Measurements from ENCODE around the gene FGGY. TPM values are rescaled to one million over a fixed set of nuclear protein-coding genes. Genes with fewer than 3 reads are reported as not detected.
"Not testable (repeated sequence)": the region's sequence is repeated elsewhere in the genome, so short reads cannot be mapped to it uniquely, and the experiment has no call there.

FGGY gene
- total RNA-seq, 1 donor from 2014 or later: 12.6 TPM

DNA sequence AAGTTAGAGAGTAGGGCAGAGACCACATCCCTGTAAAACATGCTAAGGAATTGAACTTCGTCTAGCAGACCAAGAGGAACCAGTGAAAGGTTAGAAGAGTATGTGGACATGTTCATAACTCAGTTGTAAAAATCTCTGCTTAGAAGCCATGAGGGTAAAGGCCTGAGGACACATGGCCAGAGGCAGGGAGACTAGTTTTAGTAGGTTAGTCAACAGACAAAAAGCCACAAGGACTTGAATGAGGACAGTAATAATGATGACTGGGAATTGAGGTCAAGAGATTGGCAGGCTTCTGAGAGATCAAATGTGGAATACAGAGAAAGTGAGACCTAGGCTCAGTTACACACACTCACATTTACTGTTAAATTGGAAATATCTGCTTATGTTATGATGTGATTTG lies 312.4 kb downstream of the FGGY start:
- DNase-seq (ENCODE audit: extremely low spot score, unreplicated experiment): no peak
- Mint-ChIP-seq H3K4me1 (ENCODE audit: unreplicated experiment) (peaks cover 12% of the 10 kb centered on the region), H3K27ac (no peak overlapping the region), H3K9me3 (peaks cover 23% of the 10 kb centered on the region), H3K27me3 (no peaks in the 10 kb centered on the region), H3K4me3 (no peak overlapping the region), H3K36me3 (peaks cover 32% of the 10 kb centered on the region)
- TF ChIP-seq, protein P1, sequence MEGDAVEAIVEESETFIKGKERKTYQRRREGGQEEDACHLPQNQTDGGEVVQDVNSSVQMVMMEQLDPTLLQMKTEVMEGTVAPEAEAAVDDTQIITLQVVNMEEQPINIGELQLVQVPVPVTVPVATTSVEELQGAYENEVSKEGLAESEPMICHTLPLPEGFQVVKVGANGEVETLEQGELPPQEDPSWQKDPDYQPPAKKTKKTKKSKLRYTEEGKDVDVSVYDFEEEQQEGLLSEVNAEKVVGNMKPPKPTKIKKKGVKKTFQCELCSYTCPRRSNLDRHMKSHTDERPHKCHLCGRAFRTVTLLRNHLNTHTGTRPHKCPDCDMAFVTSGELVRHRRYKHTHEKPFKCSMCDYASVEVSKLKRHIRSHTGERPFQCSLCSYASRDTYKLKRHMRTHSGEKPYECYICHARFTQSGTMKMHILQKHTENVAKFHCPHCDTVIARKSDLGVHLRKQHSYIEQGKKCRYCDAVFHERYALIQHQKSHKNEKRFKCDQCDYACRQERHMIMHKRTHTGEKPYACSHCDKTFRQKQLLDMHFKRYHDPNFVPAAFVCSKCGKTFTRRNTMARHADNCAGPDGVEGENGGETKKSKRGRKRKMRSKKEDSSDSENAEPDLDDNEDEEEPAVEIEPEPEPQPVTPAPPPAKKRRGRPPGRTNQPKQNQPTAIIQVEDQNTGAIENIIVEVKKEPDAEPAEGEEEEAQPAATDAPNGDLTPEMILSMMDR (conservative IDR thresholded peaks at IDR 0.05): no peak

DNA sequence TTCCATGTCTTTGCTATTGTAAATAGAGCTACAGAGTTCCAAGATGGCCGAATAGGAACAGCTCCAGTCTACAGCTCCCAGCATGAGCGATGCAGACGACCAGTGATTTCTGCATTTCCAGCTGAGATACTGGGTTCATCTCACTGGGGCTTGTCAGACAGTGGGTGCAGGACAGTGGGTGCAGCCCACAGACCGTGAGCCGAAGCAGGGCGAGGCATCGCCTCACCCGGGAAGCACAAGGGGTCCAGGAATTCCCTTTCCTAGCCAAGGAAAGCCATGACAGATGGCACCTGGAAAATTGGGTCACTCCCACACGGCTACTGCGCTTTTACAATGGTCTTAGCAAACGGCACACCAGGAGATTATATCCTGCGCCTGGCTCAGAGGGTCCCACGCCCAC lies 313.6 kb downstream of the FGGY start:
- Mint-ChIP-seq H3K9me3 (peaks cover 19% of the 10 kb centered on the region), H3K36me3 (peaks cover 34% of the 10 kb centered on the region)
- not testable (repeated sequence) for H3K4me1 Mint-ChIP-seq (ENCODE audit: unreplicated experiment)

DNA sequence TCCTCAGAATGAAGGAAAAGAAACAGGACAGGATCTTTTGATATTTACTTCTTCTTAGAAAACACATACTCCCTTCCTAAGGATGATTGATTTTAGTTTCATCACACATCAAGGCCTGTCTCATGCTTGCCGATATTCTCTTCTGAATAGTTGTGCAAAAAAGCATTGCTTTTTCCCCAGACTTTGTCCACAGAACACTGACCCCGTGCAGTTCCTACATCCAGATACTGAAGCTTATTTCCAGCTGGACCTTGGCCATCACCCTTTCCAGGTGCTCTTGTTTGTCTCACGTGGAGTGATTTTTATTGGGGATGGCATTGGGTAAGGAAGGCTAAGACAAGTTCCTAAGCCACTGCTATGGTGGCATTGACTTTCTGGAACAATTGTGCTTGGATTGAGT lies 320.5 kb downstream of the FGGY start:
- DNase-seq (ENCODE audit: extremely low spot score, unreplicated experiment): no peak
- H3K9me3 Mint-ChIP-seq: peaks cover 20% of the 10 kb centered on the region
- H3K27ac Mint-ChIP-seq: no peak overlapping the region
- H3K4me1 Mint-ChIP-seq (ENCODE audit: unreplicated experiment): peaks cover 4% of the 10 kb centered on the region
- H3K36me3 Mint-ChIP-seq: peaks cover 15% of the 10 kb centered on the region
- H3K27me3 Mint-ChIP-seq: no peaks in the 10 kb centered on the region
- TF ChIP-seq, protein P1 (conservative IDR thresholded peaks at IDR 0.05): no peak
- H3K4me3 Mint-ChIP-seq: no peak overlapping the region

More for the DNA sequence above, 313.6 kb downstream of the FGGY start:
- H3K4me3 Mint-ChIP-seq; DNase-seq (ENCODE audit: extremely low spot score, unreplicated experiment); H3K27ac Mint-ChIP-seq; H3K27me3 Mint-ChIP-seq: not testable (repeated sequence)

DNA sequence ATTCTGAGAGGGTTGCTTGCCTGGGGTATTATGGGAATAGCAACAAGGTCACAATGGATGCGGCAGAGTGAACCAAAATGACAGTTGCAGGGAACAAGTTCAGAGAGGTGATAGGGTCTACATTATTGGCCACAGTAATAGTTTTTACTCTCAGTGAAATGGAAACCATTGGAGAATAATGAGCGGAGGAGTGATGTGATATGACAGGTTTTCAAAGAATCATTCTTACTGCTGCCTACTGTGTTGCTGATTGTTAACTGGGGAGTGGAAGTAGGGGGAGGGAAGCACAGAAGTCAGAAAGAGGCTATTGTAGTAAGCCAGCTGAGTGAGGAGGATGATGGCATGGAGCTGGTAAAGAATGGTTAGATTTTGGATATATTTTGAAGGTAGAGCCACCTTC lies 322.7 kb downstream of the FGGY start:
- H3K4me1 Mint-ChIP-seq (ENCODE audit: unreplicated experiment): peaks cover 7% of the 10 kb centered on the region
- no peak overlapping the region for H3K27ac Mint-ChIP-seq
- TF ChIP-seq, protein P1 (conservative IDR thresholded peaks at IDR 0.05): no peak
- peaks cover 13% of the 10 kb centered on the region for H3K36me3 Mint-ChIP-seq
- DNase-seq (ENCODE audit: extremely low spot score, unreplicated experiment): no peak
- no peak overlapping the region for H3K4me3 Mint-ChIP-seq
- peaks cover 18% of the 10 kb centered on the region for H3K9me3 Mint-ChIP-seq
- H3K27me3 Mint-ChIP-seq: no peaks in the 10 kb centered on the region

DNA sequence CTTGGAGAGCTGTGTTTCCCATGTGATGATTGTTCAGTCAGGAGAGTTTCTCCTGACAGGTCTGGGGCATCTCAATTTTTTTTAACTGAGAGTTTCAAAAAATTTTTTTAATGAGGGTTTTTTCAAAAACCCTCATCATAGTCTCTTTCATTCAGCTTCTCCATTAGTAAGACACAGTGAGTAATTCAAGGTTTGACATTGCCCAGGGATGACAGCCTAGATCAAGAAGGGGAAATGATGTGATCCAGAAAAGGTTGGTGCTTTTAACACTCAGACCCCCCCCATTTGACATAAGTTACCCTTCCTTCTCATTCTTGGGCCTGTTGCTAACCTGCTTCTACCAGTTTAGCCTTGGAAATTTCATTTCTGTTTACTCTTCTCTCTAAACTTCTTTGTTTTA lies 328.5 kb downstream of the FGGY start:
- H3K4me1 Mint-ChIP-seq (ENCODE audit: unreplicated experiment): peaks cover 17% of the 10 kb centered on the region
- H3K9me3 Mint-ChIP-seq: peaks cover 10% of the 10 kb centered on the region
- H3K36me3 Mint-ChIP-seq: peaks cover 4% of the 10 kb centered on the region
- no peak overlapping the region for H3K4me3 Mint-ChIP-seq
- no peaks in the 10 kb centered on the region for H3K27me3 Mint-ChIP-seq
- TF ChIP-seq, protein P1 (conservative IDR thresholded peaks at IDR 0.05): no peak
- H3K27ac Mint-ChIP-seq: no peak overlapping the region
- no peak for DNase-seq (ENCODE audit: extremely low spot score, unreplicated experiment)

DNA sequence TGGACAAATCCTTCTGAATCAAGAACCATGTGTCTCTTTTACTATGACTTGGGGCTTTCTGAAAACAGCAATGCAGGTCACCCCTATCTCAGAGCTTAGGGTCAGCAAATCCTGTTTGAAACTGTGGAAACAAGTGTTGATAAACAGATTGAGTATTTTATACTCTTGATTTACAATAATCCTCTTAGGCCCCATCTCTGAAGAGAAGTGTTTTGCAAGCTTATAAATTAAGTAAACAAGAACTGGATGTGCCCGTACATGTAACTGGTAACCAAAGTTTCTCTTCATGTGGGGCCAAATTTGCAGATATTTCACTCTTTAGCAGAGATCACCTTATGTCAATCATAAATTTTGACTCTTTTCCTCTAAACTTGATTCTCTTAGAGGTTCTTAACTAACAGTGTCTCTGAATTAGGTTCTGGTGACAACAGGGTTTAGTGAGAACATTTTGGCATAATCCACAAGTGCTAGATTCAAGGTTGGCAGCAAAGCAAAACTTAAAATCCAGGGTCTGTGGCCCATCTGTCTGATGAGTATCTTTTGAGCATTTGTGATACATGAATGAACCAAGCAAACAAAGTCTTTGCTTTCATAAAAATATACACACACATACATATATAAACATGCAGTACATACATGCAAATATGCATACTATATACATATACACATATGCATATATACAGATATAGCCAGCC lies 334.8 kb downstream of the FGGY start:
- TF ChIP-seq, protein P1 (conservative IDR thresholded peaks at IDR 0.05): no peak
- no peak for DNase-seq (ENCODE audit: extremely low spot score, unreplicated experiment)
- Mint-ChIP-seq H3K9me3 (peaks cover 11% of the 10 kb centered on the region), H3K27ac (no peak overlapping the region), H3K27me3 (no peaks in the 10 kb centered on the region), H3K36me3 (no peaks in the 10 kb centered on the region), H3K4me1 (ENCODE audit: unreplicated experiment) (peaks cover 28% of the 10 kb centered on the region), H3K4me3 (no peak overlapping the region)

All from type B pancreatic cell (in vitro differentiated cells).